Cardiac muscle cell (in vitro differentiated cells and primary cell): ENCODE results near the gene LRRC34. TPM values are rescaled to one million over a fixed set of nuclear protein-coding genes. Genes with fewer than 3 reads are reported as not detected.

ENCODE experiments used
- DNase-seq, 2 donors: peaks; one replicate each; pipeline versions ENCODE4 v3.0.0 to v3.0.0-alpha.2; 2010 to 2017; ENCODE audit warnings: low read depth in 1 of 2, low spot score in 1 of 2
- H3K27ac ChIP-seq: fragments of 200-600 bp; sonication (generic); 2 replicates; pipeline ENCODE4 v1.5.1; 2016
- H3K27me3 ChIP-seq: fragments of 200-600 bp; sonication (generic); 2 replicates; pipeline ENCODE4 v1.6.0; 2016; ENCODE audit warnings: control low read depth
- H3K36me3 ChIP-seq: fragments of 200-600 bp; sonication (generic); 2 replicates; pipeline ENCODE4 v1.5.1; 2016; ENCODE audit warnings: control low read depth
- H3K4me1 ChIP-seq: fragments of 200-600 bp; sonication (generic); 2 replicates; pipeline ENCODE4 v1.8.1; 2017; ENCODE audit warnings: low read depth, mild to moderate bottlenecking, mixed run types
- H3K4me3 ChIP-seq: fragments of 200-600 bp; sonication (generic); 2 replicates; pipeline ENCODE4 v1.5.1; 2016; ENCODE audit warnings: mild to moderate bottlenecking
- H3K9me3 ChIP-seq: fragments of 200-600 bp; sonication (generic); 2 replicates; pipeline ENCODE4 v1.5.1; 2017; ENCODE audit warnings: low read depth, mild to moderate bottlenecking, control low read depth
- polyA plus RNA-seq: library from polyadenylated mRNA; unstranded; fragments of >200 nt; fragmentation: Nextera tagmentation; extraction: Ambion mirVana; gene quantifications from 2 replicates; pipeline ENCODE4 v1.2.1, GENCODE V29; 2016
- total RNA-seq: library from RNA; depleted of rRNA; stranded (reverse); fragments of >200 nt; gene quantifications from 2 replicates; pipeline ENCODE4 v1.2.3, GENCODE V29; 2016
- TF ChIP-seq, protein P1 (sequence below): IDR thresholded peaks from 2 replicates; pipeline ENCODE4 v1.5.1; 2012; ENCODE audit warnings: low read depth, mild to moderate bottlenecking, low read length

Gene LRRC34
- total and polyA plus RNA-seq, 2 experiments from 2014 or later, result 5.2 to 6.8 TPM

DNA sequence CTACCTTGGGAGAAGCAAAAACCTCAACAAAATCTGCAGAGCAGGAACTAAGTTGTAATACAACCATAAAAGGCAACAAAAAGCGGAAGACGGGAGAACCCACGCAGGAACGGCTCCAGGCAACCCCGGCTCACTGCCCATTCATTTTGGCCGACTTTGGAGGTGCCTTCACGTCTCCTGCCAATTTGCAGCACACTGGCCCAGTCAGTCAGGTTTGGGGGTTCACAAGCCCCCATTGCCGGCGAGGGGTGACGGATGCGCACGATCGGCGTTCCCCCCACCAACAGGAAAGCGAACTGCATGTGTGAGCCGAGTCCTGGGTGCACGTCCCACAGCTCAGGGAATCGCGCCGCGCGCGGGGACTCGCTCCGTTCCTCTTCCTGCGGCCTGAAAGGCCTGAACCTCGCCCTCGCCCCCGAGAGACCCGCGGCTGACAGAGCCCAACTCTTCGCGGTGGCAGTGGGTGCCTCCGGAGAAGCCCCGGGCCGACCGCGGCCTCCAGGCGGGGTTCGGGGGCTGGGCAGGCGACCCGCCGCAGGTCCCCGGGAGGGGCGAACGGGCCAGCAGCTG lies 48.3 kb downstream of the LRRC34 start:
- H3K36me3 ChIP-seq, result no peaks in the 10 kb centered on the region
- H3K27ac ChIP-seq, result peak overlapping the region; percentile 56
- H3K4me1 ChIP-seq, result no peaks in the 10 kb centered on the region
- no peaks in the 10 kb centered on the region for H3K27me3 ChIP-seq
- TF ChIP-seq, protein P1, sequence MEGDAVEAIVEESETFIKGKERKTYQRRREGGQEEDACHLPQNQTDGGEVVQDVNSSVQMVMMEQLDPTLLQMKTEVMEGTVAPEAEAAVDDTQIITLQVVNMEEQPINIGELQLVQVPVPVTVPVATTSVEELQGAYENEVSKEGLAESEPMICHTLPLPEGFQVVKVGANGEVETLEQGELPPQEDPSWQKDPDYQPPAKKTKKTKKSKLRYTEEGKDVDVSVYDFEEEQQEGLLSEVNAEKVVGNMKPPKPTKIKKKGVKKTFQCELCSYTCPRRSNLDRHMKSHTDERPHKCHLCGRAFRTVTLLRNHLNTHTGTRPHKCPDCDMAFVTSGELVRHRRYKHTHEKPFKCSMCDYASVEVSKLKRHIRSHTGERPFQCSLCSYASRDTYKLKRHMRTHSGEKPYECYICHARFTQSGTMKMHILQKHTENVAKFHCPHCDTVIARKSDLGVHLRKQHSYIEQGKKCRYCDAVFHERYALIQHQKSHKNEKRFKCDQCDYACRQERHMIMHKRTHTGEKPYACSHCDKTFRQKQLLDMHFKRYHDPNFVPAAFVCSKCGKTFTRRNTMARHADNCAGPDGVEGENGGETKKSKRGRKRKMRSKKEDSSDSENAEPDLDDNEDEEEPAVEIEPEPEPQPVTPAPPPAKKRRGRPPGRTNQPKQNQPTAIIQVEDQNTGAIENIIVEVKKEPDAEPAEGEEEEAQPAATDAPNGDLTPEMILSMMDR, result no peak
- peak in 1 of 2 donors; percentile 83 for DNase-seq
- no peaks in the 10 kb centered on the region for H3K9me3 ChIP-seq
- peak overlapping the region; percentile 42 for H3K4me3 ChIP-seq

DNA sequence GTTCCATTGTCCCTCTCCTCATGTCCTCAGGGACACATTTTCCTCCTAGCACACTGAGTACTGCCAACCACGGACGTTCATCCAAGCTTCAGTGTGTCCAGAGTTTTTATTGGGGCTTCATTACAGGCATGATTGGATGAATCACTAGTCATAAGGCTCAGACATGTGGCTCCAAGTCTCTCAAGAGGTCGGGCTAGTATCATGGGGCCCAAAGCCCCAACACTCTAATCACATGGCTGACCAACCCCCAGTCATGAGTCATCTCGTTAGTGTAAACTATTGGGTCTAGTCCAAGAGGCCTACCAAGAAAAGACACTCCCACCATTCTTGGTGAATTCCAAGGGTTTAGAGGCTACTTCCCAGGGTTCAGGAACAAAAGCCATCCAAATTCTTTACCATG lies 52.2 kb downstream of the LRRC34 start:
- Histone ChIP-seq H3K27me3 (no peaks in the 10 kb centered on the region), H3K36me3 (no peaks in the 10 kb centered on the region), H3K4me1 (peaks cover 4% of the 10 kb centered on the region), H3K9me3 (no peaks in the 10 kb centered on the region), H3K27ac (no peak overlapping the region), H3K4me3 (no peak overlapping the region)
- TF ChIP-seq, protein P1, result no peak
- peak in 1 of 2 donors; percentile 59 for DNase-seq

DNA sequence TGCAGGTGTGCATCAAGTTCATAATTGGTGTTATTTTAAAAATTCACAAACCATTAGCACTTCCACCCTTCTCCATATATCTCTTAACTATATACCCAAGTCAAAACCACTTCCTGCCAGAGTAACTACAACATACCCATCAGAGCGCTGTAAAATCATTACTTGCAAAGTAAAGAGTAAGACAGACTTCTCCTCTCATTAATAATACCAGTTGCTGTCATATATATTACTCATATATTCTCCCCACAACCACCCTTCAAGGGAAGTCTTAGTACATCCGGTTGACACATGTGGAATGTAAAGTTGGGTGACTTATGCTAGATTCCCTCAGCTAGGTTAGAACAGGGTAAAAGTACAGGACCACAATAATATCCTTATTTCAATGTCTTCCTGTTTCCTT lies 53.4 kb downstream of the LRRC34 start:
- H3K36me3 ChIP-seq, result no peaks in the 10 kb centered on the region
- no peak overlapping the region for H3K27ac ChIP-seq
- TF ChIP-seq, protein P1, result no peak
- H3K4me1 ChIP-seq, result peaks cover 4% of the 10 kb centered on the region
- H3K4me3 ChIP-seq, result no peak overlapping the region
- no peaks in the 10 kb centered on the region for H3K27me3 ChIP-seq
- DNase-seq, result peak in 1 of 2 donors; percentile 43
- no peaks in the 10 kb centered on the region for H3K9me3 ChIP-seq

DNA sequence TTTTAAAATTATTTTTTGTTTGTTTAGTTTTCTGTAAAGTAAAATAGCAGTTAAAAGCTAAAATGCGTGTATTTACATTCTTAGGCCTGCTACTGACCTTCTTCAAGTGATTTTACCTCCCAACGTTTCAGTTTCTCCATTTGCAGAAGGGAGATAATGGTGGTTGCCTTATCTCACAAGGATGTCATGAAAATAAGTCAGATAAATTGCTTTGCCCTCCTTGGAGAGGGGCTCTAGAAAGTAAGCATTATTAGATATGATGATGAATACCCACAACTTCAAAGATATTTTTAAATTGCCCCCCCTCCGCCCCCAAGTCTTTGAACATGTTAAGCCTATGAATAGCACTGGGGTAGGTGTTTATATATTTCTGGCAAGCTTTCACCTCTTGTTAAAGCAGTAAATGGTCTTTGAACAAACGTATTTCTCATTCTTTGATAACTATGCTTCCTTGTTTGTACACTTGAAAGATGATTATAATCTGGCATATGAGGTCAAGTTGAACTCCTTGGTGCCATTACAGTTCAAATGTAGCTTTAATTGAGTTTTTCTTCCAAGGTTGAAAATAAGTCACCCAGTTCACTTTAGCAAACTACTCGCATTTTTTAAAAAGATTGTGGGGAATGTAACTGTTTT lies 54.2 kb downstream of the LRRC34 start:
- DNase-seq, result no peak
- no peak overlapping the region for H3K27ac ChIP-seq
- no peaks in the 10 kb centered on the region for H3K27me3 ChIP-seq
- H3K9me3 ChIP-seq, result no peaks in the 10 kb centered on the region
- H3K4me3 ChIP-seq, result no peak overlapping the region
- TF ChIP-seq, protein P1, result no peak
- no peaks in the 10 kb centered on the region for H3K36me3 ChIP-seq
- peaks cover 4% of the 10 kb centered on the region for H3K4me1 ChIP-seq

DNA sequence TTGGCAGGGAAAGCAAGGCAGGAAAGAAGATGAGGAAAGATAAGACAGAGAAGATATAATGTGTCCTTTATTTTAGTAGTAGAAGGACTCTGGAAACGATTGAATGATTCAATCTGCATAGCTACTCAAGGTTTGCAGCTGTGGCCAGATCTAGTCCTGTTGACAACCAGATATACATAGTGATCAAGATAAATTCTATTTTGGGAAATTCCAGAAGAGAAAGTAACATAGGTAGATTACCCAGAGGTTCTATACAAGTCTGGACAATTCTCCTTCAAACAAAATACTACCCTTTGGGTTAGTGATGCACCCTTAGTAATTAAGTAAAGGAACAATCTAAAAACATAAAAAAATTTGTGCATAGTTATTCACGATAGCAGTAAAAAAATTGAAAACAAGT lies 57.2 kb downstream of the LRRC34 start:
- H3K4me3 ChIP-seq, result no peak overlapping the region
- TF ChIP-seq, protein P1, result no peak
- no peaks in the 10 kb centered on the region for H3K36me3 ChIP-seq
- peaks cover 4% of the 10 kb centered on the region for H3K4me1 ChIP-seq
- H3K9me3 ChIP-seq, result no peaks in the 10 kb centered on the region
- no peaks in the 10 kb centered on the region for H3K27me3 ChIP-seq
- no peak for DNase-seq
- no peak overlapping the region for H3K27ac ChIP-seq
